HG02798 (cell line): ENCODE results near the gene C1QTNF12.

Experiments used
- ATAC-seq: cut with Tn5 transposase; IDR thresholded peaks from one replicate; pipeline ENCODE4 v1.9.1; 2021; ENCODE audit warnings: mild to moderate bottlenecking; ENCODE audit not compliant: unreplicated experiment, poor library complexity

The C1QTNF12 gene

GRCh38 chr1:1282998-1283397, 36.5 kb upstream of the C1QTNF12 start:
- no peak for ATAC-seq

DNA sequence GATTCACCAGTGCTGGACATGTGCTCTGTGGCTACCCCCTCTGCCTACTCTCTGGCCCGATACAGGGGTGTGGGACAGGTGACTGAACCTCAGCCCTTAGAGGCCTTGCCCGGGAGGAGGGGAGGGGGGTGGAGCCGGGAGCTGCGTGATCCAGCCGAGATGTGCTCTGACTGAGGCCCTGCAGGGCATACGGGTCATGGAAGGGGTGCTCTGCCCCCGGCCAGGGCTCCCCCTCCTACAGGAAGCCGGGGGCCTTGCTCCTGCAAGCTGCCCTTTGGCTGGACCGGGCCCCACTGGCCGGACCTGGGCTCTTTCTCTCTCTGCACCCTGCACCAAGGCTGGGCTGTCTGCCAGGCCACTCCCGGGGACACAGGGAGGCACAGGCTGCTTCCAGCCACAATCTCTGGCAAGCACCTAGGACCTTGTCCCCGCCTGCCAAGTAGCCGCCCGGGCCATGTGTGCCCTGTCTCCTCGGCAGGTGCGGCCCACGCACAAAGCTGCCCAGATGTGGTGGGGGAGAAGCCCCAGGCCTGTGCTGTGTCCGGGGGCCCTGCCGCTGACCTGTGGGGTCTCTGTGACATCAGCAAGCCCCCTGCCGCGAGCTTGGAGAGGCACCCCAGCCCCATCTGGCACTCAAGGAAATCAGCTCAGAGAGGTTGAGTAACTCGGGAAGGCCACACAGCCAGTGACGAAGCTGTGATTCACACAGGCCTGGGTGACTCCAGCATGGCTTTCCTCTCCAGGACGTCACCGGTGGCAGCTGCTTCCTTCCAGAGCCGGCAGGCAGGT, 35.2 kb upstream of the C1QTNF12 start:
- no peak for ATAC-seq

GRCh38 chr1:1280782-1281481, 34.4 kb upstream of the C1QTNF12 start:
- ATAC-seq: no peak

DNA sequence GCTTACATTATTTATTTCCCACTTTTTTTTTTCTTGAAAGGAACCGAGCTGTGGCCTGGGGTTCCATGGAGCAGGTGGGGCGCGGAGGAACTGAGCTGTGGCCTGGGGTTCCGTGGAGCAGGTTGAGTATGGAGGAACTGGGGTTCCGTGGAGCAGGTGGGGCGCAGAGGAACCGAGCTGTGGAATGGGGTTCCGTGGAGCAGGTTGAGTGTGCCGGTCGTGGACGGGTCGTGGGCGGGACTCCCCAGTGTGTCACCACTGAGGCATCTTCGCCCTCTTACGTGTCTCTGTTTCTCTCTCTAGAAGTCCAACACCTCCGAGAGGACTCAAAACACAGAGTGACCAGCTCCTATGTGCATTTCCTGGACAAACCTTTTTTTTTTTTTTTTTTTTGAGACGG, 32.5 kb upstream of the C1QTNF12 start:
- no peak for ATAC-seq

- ATAC-seq: no peak
Observed at GRCh38 chr1:1278620-1279019, 32.1 kb upstream of the C1QTNF12 start.

GRCh38 chr1:1275836-1276235, 29.3 kb upstream of the C1QTNF12 start:
- no peak for ATAC-seq

- no peak for ATAC-seq
Observed at GRCh38 chr1:1274931-1275431, 28.5 kb upstream of the C1QTNF12 start.

DNA sequence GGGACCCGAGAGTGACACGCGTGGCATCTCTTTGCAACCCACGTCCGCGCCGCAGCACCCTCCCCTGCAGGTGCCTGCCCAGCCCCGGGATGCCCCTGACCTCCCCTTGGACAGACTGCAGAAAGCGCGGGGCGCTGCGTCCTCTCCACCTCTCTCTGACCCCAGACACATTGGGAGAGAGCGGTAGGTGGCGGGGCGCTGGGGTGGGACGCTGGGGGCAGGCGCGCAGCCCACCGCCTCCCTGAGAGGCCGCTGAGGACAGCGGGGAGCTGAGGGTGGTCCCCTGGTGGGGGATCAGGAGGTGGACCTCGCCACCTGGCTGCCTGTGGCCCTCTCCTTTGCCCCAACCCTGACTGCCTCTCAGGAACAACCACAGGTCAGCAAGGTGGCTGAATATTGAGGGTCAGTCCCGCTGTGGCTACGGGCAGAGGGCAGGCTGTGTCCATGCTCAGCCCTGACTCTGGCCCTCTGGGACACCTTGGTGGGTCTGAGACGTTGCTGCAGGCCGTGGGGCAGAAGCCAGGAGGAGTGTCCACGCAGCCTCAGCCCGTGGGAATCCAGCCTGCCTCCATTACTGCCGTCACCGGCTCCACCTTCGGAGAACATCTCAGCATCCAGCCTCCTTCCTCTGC, 27.9 kb upstream of the C1QTNF12 start:
- ATAC-seq: no peak

DNA sequence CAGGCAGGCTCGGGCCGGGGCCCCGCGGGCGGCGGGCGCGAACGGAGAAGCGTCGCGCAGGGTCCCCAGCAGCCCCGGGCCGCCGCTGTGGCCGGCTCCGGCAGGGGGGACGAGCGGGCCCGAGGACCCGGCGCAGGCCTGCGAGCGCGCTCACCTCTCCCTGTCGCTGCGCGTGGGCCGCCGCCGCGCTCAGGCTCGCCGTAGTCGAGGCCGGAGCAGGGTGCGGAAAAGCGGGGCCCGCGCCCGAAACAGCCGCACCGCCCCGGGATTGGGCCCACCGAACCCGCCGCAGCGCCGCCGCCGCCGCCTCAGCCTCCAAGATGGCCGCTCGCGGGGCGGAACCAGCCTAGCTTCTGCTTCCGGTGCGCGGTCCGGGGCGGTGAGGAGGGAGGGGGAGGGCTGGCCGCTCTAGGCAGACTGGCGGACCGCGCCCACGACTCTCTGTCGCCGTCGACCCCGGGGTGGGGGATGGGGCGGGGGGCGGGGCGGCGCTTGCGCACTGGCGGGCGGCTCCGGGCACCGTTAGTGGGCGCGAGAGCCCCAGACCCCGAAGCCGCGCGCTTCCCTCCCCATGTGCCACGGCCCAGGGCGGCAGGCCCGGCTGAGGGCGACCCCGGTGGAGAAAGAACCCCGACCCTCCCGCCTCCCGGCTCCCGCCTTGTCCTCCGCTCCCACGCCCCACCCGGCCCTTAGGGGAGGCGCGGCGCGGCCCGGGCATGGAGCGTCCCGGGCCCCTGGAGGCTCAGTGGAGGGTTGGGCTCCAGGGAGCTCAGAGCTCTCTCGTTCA, 27.2 kb upstream of the C1QTNF12 start, which contains the start of gene UBE2J2:
Gene UBE2J2 (minus strand): TSS at position 343 of the 787 bp plus-strand sequence. CDS start 5,862 bp downstream, outside the sequence.
- ATAC-seq: peak; percentile 87

DNA sequence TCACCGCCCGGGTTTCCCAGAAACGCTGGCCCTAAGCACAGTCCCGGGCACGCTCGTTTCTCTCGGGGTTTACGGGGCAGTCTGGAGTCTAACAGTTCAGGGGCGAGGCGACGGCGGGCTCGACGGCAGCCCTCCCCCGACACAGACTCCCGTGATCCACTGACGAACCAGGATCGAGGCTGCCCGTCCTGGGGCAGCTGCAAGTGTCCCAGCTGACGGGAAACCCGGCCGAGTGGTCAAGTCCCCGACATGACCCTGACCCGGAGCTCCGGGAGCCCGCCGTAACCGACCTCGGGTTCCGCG, 26.6 kb upstream of the C1QTNF12 start:
- ATAC-seq: peak; percentile 5

DNA sequence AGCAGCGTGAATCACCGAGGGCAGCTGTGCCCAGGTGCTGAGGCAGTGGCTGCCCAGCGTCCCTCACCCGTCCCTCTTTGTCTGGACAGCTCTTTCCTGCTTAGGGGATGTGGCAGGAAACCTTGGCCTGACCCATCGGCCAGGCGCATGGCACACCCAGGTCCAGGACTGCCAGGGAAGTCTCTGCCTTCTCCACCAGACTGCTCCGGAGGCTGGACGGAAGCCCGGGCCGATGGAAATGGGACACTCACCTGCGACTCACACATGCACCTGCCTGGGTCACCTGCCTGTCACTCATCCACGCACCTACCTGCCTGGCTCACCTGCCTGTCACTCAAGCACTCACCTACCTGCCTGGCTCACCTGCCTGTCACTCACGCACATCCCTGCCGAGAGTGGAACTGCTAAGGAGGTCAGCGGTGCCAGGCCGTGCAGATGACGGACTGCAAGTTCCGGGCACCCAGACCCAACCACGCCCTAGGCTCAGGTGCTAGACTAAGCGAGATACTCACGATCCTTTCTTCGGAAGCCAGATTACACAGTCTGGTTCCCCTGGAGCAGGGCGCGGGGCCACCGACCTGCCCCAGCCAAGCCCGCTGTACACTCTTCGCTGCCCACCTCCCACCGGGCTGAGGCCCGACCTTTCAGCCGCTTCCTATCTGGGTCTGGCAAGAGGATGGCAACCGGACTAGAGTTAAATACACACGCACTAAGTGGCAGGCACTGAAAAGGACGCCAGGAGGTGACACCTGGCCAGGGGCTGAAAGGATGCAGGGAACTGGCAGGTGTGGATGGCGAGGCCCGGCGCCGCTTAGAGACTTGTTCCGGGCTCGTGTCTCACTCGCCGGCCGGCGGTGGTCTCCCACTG, 26.1 kb upstream of the C1QTNF12 start:
- ATAC-seq: no peak

GRCh38 chr1:1270813-1271212, 24.3 kb upstream of the C1QTNF12 start:
- ATAC-seq: no peak

DNA sequence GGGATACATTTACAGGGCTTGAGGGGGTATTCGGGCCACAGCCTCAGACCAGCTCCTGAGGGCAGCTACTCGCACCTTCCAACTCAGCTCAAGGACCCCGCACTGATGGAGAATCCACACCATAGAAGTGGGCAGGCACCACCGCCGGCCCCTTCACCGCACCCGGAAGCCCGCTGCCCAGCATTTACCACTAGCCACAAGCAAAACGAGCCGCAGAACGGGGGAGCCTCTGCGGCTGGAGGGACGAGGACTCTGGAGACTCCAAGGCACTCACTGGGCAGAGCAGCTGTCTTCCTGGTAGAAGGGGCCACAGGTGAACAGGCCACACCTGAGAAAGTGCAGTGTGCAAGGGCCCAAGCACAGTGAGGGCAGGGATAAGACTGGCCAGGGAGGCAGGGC, 21.8 kb upstream of the C1QTNF12 start:
- ATAC-seq: no peak

- no peak for ATAC-seq
Observed at GRCh38 chr1:1267488-1268283, 21.2 kb upstream of the C1QTNF12 start.

DNA sequence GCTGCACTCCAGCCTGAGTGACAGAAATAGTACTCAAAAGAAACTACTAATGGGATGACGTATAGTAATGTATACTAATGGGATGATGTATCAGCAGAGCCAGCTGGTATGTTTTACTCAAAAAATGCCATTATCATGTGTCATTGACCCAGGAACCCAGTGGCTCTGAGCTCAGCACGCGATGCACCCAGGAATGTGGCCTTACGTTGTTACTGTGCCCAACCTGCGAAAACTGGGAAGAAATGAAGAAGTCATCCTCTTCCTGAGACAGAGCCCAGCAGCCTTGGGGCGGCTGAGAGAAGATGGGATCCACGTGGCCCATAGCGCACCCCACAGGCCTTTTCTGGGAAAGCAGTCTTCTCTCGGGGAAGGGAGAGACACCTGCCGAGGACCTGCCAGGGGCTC, 18.3 kb upstream of the C1QTNF12 start:
- ATAC-seq: no peak

DNA sequence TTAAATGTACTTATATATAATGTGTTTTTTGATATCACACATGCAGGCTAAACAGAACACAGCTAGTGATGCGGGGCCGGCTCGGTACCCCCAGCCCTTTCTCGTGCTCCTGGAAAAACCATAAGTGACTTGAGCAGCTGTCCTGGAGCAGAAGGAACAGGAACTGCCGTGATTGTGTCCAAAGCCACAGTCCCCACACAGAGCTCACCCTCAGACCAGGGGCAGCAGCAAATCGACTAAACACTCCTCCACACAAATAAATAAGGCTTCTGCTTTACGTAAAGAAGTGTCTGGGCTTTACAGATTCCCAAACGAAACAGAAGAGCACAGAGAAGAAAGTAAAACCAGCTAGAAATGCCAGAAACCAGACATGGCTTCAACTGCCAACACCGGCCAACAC, 17.5 kb upstream of the C1QTNF12 start:
- ATAC-seq: no peak

GRCh38 chr1:1262758-1263157, 16.2 kb upstream of the C1QTNF12 start:
- ATAC-seq: no peak

DNA sequence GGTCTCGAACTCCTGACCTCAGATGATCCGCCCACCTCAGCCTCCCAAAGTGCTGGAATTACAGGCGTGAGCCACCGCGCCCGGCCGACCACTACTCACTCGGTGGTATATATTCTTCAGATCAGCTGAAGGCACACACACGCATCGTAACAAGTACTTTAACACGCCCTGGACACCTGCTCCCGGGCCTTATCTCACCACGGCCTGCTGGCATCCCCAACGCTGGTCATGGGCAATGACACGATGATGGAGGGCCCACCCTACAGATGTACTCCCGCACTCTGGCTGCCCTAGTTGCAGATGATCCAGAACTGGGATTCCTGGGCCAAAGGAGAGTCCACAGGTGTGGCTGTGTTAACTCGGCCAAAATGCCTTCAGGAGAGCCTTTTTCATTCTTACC, 15.5 kb upstream of the C1QTNF12 start:
- no peak for ATAC-seq
